ENCODE measurements around the gene RSPH1.
A peak's percentile ranks its signal among the peaks of the same experiment; 100 is the strongest.

RSPH1 gene

DNA sequence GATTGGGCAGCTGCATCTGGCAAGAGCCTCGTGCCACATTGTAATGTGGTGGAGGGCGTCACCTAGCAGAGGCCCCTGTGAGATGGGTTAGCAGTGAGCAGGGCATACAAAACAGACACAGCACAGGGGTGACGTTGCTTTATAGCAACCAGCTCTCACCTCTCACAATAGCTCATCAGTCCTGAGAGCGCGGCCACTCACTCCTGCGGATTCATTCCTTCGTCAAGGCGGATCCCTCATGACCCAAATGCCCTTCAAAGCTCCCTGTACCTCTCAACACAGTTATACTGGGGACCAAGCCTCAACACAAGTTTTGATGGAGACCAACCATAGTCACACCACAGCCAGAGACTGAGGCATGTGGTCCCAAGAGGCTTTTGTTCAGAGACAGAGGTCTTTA lies 40.6 kb upstream of the RSPH1 start:
- no peak for TF ChIP-seq ZNF274 (IDR thresholded peaks at IDR 0.05; ENCODE audit: low read depth, low read length)
- H3K4me3 ChIP-seq (ENCODE audit: low read length), result no peak overlapping the region

DNA sequence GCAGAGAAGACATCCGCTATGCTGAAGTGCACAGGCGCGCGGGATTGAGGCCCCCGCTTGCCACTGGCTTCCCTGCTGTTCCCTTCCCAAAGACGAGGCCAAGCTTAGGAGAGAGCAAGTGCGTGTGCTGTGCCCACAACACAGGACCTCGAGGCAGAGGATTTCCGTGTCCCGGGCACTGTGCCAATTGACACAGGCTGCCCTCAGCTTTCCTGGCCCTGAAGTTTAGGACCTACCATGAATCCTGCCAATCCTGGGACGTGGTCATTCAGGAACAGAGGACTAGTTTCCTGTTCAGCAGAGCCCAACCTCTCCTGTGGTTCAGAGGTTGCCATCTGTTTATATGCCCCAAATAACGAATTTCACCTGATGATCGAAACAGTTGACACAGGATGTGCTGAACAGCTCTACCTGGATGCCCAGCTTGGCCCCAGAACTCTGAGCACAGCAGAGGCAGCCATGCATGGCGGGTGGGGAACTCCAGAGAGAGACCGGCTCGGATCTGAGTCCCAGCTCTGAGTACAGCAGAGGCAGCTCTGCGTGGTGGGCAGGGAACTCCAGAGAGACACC lies 39.7 kb upstream of the RSPH1 start:
- H3K4me3 ChIP-seq (ENCODE audit: low read length), result peak overlapping the region; percentile 0; the same call in 1 of the 2 replicates
- no peak for TF ChIP-seq ZNF274 (IDR thresholded peaks at IDR 0.05; ENCODE audit: low read depth, low read length)

DNA sequence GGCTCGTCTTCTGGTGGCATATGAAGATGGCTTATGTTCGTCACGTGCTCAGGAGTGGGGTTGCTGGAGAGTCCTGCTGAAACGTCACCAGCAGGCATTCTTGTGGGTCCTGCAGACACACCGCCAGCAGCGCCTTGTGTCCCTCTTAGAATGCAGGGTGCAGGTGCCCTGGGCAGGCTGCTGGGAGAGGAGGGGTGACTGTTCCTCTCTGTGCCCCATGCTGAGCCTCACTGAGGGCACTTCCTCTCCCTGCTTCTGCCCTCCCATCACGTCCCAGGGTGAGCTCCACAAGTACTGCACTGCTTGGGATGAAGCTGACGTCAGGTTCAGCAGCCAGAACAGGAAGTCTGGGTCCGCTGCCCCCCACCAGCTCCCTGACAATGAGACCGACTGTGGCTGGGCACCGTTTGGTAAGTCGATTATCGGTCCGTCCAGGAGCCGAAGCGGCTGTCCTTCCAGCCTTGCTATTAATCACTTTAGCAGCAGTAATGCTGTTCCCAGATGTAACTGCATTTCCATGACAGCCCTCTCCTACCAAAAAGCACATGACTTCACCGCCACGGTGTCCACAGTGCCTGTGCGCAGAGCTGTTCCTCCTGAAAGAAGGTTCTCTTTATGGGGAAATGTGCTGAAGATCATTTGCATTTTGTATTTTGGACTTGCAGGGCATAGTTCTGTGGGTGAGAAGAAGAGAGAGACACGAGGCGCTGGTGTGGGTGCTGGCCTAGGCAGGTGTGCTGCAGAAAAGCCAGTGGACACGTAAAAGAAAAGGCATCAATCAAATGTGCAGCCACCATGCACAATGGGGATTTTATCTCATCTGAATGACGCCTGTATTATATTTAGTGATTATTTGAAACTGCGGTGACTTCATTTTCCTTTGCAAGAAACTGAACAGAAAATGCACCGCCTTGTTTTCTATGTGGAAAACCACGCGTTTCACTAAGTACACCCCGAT lies 38.7 kb upstream of the RSPH1 start:
- H3K4me3 ChIP-seq (ENCODE audit: low read length), result peak overlapping the region; percentile 1; the same call in 1 of the 2 replicates
- TF ChIP-seq ZNF274 (IDR thresholded peaks at IDR 0.05; ENCODE audit: low read depth, low read length), result no peak

DNA sequence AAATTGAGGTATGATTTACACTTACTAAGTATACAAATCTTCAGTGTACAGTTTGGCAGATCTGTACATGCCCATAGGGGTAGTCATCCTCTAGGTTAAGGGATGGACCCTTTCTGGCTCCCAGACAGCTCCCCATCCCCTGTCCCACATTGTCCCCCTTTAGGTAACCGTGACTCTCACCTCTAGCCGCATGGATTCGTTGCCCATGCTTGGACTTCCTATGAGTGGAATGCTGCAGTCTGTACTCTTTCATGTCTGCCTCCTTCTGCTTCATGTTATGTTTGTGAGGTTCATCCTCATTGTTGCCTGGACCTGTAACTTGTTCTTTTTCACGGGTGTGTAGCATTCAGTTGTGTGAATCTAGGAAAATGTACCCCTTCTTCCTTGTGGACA lies 37.9 kb upstream of the RSPH1 start:
- H3K4me3 ChIP-seq (ENCODE audit: low read length), result no peak overlapping the region; the same call in 1 of the 2 replicates
- TF ChIP-seq ZNF274 (IDR thresholded peaks at IDR 0.05; ENCODE audit: low read depth, low read length), result no peak

DNA sequence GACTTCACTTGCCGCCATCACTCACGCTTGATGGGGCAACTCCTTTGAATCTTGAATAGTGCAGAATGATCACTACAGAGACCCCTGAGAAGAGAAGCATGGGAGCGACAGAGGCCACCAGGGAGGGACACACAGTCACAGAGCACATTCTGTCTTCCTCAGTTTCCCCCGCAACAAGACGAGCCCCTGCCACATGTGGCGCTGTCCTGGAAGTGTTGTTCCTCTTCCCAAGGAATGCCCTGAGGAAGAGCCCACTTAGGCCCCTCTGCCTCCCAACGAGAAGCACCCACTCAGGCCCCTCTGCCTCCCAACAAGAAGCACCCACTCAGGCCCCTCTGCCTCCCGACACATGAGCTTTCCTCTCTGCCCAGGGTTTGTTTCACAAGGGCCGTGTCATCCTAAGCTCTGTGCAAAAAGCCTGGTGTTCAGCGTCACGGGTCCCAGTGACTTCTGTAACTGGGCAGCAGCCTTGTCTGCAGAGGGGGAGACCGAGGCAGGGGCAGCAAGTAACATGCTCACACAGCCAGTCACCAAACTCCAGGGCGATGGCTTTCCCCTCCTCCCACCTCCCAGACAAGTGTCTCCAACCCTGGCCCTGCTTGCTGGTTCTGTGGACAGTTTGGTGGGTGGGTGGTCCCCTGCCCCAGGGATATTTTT lies 37.4 kb upstream of the RSPH1 start:
- no peak overlapping the region for H3K4me3 ChIP-seq (ENCODE audit: low read length)
- TF ChIP-seq ZNF274 (IDR thresholded peaks at IDR 0.05; ENCODE audit: low read depth, low read length), result no peak

DNA sequence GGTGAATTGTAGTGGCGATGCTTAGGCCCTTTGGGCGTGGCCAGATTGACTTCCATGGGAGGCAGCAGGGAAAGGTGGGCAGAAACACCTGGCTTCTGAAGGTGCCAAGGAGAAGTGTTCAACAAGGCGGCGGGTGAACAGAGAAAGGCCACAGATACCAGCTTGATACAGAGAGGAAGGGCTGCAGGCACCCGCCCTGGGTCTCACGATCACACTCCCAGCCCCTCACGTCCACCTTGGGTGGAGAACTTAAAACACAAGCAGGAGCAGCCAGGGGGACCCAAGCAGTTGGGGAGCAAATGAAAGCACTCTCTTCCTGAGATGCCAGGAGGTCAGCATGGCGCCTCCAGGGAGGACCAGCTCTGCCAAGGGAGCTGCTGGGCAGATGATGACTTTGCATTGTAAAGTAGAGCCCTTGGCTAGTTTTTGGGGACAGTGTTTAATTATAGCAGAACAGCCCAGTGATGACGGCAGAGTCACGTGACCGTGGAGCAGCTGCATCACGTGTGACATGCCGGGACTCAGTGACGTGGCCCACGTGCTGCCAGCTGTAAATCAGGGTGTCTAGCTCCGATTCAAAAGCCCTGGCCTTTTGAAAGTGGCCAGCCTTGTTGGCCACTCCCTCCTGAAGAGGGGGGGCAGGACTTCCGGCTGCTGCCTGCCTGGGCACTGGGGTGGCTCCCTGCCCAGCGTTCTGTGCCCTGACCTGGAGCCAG lies 36.6 kb upstream of the RSPH1 start:
- no peak overlapping the region for H3K4me3 ChIP-seq (ENCODE audit: low read length)
- no peak for TF ChIP-seq ZNF274 (IDR thresholded peaks at IDR 0.05; ENCODE audit: low read depth, low read length)

DNA sequence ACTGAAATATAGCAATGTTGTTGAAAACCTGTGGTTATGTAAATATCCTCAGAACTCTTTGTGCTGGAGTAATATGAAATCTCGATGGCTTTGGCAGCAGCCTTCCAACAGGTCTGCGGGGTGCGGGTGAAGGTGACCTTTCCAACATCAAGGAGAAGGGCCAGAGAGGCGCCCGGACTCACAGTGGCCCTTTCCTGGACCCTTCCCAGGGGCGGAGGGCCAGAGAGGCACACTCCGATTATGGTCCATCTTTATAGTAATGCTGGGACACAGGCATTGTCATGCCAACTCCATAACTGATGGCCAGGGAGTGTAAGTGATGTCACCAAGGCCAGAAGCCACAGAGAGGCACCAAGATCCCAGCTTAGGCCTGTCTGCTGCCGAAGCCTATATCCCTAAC lies 35.7 kb upstream of the RSPH1 start:
- no peak for TF ChIP-seq ZNF274 (IDR thresholded peaks at IDR 0.05; ENCODE audit: low read depth, low read length)

DNA sequence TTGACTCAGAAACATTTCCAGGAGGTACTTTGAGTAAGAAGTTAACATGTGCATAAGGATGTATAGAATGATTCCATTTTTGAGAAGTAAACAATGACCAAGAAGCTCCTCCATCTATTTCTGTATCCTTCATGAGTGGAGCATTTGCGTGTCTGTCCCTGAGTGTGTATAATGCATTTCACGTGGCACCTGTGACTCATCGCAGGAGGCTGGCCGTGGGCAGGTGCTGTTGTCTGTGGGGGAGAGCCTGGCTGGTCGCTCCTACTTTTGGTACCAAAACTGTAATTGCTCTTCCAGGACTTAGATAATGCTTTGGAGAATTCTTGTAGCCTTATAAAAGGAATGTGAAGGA lies 34.1 kb upstream of the RSPH1 start:
- no peak for TF ChIP-seq ZNF274 (IDR thresholded peaks at IDR 0.05; ENCODE audit: low read depth, low read length)
- H3K4me3 ChIP-seq (ENCODE audit: low read length), result no peak overlapping the region

More for the DNA sequence above, 35.7 kb upstream of the RSPH1 start:
- H3K4me3 ChIP-seq (ENCODE audit: low read length), result no peak overlapping the region

DNA sequence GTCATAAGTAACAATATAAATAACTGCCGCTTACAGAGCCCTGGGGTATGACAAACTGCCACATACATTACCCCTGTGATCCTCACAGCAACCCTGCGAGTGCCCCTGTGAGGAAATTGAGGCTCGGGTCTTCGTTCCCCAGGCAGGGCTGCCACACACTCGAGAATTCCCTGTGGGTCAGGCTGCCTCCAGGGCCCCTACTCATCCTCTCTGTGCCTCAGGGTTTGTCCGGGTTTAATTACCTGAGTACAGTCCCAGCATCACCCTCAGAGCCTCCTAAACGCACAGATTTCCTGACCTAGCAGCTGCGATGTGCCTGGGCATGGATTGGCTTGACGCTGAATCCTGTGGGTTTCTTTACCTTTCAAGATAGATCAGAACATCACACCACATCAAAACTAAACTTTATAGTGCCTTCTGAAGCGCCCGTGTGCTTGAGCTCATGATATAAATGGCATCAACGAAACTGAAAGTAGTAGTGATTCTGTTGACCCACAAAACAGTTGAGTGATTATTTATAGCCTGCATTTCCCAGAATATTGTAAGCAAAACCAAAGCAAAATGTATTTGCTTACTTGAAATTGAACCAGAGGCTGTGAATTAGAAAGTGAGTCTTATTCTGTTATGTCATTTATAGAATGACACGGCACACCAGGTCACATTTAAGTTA lies 31.6 kb upstream of the RSPH1 start:
- peak overlapping the region; percentile 40; the same call in 1 of the 2 replicates for H3K4me3 ChIP-seq (ENCODE audit: low read length)
- no peak for TF ChIP-seq ZNF274 (IDR thresholded peaks at IDR 0.05; ENCODE audit: low read depth, low read length)

DNA sequence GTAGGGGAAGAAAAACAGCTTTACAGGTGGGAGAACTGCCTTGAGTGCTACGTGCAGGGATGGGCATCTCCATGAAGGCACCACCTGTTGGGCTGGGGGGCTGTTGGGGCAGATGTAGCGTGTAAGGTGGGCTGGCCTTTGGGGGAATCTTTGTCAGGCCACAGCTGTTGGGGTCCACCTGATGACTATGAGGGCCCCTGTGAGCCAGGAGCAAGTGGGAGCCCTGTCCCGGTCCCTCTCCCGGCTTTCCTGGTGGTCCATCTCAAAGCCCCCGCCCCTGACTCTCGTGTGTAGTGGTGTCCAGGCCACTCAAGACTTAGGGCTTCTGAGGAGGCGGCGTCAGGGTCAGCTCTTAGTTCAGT lies 31.1 kb upstream of the RSPH1 start:
- no peak for TF ChIP-seq ZNF274 (IDR thresholded peaks at IDR 0.05; ENCODE audit: low read depth, low read length)
- H3K4me3 ChIP-seq (ENCODE audit: low read length), result peak overlapping the region; percentile 40; the same call in 1 of the 2 replicates

DNA sequence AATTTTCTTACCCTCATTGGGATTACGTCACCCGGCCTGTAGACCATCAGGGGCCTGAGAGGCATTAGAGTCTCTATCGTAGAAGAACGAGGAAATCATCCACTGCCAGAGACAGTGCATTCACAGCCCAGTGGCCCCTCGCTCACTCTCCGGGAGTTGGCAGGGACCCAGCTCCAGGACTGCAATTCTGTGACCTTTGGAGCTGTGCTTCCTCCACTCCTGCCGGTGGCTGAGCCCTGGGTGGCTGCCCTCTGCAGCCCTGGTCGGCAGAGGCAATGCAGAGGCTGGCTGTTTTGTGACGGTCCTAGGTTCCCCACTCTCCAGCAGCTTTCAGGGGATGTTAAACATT lies 30.3 kb upstream of the RSPH1 start:
- no peak for TF ChIP-seq ZNF274 (IDR thresholded peaks at IDR 0.05; ENCODE audit: low read depth, low read length)
- H3K4me3 ChIP-seq (ENCODE audit: low read length), result no peak overlapping the region

DNA sequence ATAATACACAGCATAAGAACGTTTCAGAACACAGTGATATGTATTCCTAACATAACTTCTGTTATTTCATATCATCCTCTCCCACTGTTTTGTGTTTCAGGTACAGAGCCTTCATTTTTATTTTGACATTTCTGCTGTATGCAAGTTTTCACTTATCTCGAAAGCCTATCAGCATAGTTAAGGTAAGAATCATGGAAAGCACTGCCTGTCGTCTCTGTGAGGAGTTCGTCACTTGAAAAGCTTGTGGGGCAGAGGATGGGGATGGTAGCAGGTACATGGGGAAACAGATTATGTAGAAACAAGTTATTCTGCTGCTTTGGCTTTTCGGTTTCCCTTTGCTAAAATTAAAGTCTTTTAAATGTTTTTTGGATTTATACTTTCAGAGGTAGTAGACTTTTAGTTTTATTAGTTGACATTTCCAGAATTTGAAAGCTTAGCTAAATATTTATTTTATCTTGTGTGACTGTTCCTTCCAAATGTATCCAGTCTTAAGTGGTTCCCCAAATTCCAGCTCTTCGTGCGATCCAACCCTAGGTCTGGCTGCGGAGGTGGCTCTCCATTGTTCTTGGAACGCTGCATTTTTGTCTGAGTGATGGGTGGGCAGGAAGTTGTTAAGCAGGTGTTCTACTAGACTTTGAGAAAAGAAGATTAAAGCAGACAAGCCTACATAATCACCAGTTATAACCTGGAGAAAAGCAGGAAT lies 29.8 kb upstream of the RSPH1 start:
- H3K4me3 ChIP-seq (ENCODE audit: low read length), result no peak overlapping the region
- TF ChIP-seq ZNF274 (IDR thresholded peaks at IDR 0.05; ENCODE audit: low read depth, low read length), result no peak

DNA sequence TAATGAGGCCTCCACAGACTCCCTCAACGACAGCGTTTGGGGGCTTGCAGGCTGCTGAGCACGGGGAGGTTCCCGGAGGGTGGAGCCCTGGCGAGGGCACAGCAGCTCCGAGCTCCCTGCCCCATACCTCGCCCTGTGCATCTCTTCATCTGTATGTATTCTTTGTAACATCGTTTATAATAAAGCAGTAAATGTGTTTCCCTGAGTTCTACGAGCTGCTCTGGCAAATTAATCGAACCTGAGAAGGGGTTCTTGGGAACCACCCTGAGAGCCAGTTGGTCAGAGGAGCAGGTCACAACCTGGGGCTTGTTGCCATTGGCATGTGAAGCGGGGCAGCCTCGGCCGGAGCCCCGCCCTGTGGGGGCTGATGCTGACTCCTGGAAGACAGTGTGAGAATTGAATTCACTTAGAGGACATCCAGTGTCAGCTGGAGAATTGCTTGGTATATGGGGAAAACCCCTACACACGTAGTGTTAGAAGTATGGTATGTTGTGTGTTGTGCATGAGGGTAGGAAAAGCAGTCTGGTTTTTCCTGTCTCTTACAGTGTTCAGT lies 29.1 kb upstream of the RSPH1 start:
- no peak for TF ChIP-seq ZNF274 (IDR thresholded peaks at IDR 0.05; ENCODE audit: low read depth, low read length)
- H3K4me3 ChIP-seq (ENCODE audit: low read length), result peak overlapping the region; percentile 35; the same call in 1 of the 2 replicates
